ENCODE measurements around the gene KMT2C. TPM values are rescaled to one million over a fixed set of nuclear protein-coding genes. Genes with fewer than 3 reads are reported as not detected.

KMT2C gene
- total RNA-seq, 3 donors from 2014 or later, result 79.6 to 121 (median 102) TPM

DNA sequence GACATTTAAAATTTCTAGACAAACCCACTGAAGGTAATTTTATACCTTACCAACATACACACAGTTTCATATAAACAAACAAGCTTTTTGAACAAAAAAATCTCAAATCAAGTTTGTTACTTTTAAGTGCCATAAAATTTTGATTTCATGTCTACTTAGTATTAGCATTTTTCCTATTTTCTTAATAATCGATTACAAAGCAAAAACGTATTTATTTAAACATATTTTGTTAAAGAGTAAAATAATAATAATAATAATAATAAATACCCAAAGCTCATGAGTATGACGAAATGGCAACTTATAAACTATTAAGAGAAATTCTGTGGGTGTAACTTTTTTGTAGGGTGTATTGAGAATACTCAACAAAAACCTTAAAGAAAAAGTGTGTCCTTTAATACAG lies 232.7 kb downstream of the KMT2C start:
- ATAC-seq, result no peak
- Histone ChIP-seq H3K4me3 (no peak overlapping the region), H3K4me1 (ENCODE audit: low read depth) (no peaks in the 10 kb centered on the region), H3K36me3 (ENCODE audit: low read depth) (no peaks in the 10 kb centered on the region), H3K9me3 (no peaks in the 10 kb centered on the region)
- TF ChIP-seq, protein P1, sequence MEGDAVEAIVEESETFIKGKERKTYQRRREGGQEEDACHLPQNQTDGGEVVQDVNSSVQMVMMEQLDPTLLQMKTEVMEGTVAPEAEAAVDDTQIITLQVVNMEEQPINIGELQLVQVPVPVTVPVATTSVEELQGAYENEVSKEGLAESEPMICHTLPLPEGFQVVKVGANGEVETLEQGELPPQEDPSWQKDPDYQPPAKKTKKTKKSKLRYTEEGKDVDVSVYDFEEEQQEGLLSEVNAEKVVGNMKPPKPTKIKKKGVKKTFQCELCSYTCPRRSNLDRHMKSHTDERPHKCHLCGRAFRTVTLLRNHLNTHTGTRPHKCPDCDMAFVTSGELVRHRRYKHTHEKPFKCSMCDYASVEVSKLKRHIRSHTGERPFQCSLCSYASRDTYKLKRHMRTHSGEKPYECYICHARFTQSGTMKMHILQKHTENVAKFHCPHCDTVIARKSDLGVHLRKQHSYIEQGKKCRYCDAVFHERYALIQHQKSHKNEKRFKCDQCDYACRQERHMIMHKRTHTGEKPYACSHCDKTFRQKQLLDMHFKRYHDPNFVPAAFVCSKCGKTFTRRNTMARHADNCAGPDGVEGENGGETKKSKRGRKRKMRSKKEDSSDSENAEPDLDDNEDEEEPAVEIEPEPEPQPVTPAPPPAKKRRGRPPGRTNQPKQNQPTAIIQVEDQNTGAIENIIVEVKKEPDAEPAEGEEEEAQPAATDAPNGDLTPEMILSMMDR (IDR thresholded peaks at IDR 0.05), result no peak
- no peak for DNase-seq
- intact Hi-C loops (cut with DNase I, micrococcal nuclease), result no loop called here

DNA sequence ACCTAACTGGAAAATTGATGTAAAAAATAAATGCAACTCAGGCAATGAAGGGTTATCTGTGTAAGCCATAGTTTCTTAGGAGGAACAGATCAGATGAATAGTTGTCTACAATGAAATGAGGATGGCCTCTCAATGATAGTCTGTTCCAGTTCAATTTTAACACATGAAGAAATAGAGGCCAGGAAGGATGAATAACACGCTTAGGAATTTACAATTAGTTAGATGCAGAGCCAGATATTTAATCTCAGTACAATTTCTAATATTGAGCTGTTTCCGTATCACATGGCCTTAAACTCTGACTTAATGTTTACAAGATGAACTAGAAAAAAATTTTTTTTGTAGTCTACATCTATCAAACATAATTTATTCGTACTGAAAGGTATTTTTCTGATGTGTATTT lies 233.7 kb downstream of the KMT2C start:
- DNase-seq (no peak), ATAC-seq (no peak)
- intact Hi-C loops (cut with DNase I, micrococcal nuclease), result no loop called here
- Histone ChIP-seq H3K4me1 (ENCODE audit: low read depth) (no peaks in the 10 kb centered on the region), H3K36me3 (ENCODE audit: low read depth) (no peaks in the 10 kb centered on the region), H3K9me3 (no peaks in the 10 kb centered on the region), H3K4me3 (no peak overlapping the region)
- TF ChIP-seq, protein P1 (IDR thresholded peaks at IDR 0.05), result no peak

DNA sequence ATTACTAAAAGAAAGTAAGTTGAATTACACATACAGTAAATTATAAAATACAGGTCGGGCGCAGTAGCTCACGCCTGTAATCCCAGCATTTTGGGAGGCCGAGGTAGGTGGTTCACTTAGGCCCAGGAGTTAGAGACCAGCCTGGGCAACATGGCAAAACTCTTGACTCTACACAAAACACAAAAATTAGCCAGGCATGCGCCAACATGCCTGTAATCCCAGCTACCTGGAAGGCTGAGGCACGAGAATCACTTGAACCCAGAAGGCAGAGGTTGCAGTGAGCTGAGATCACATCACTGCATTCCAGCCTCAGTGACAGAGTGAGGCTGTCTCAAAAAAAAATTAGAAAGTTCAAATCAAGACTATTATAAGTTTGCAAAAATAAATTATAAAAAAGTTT lies 235.4 kb downstream of the KMT2C start:
- intact Hi-C loops (cut with DNase I, micrococcal nuclease), result no loop called here
- H3K4me1 ChIP-seq (ENCODE audit: low read depth), result no peaks in the 10 kb centered on the region
- H3K4me3 ChIP-seq, result no peak overlapping the region
- no peaks in the 10 kb centered on the region for H3K36me3 ChIP-seq (ENCODE audit: low read depth)
- DNase-seq (no peak), ATAC-seq (no peak)
- TF ChIP-seq, protein P1 (IDR thresholded peaks at IDR 0.05), result no peak
- H3K9me3 ChIP-seq, result no peaks in the 10 kb centered on the region

DNA sequence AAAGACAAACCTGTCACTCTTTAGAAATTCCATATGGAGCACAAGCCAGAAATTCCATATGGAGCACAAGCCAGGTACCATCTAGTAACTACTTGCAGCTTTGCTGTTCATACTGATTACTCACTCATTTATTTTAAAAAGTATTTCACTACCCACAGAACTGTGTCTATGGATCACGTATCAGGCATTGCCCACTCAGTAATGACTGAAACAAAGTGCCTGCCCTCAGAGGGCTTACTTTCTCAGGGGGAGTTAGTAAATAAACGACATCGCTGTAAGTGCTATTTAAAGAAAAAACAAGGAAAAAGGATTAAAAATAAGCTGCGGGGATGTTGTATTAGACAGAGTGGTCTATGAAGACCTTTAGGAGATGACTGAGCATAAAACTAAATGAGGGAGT lies 239.4 kb downstream of the KMT2C start:
- intact Hi-C loops (cut with DNase I, micrococcal nuclease), result no loop called here
- Histone ChIP-seq H3K9me3 (no peaks in the 10 kb centered on the region), H3K4me3 (no peak overlapping the region), H3K36me3 (ENCODE audit: low read depth) (no peaks in the 10 kb centered on the region), H3K4me1 (ENCODE audit: low read depth) (no peaks in the 10 kb centered on the region)
- ATAC-seq, result no peak
- no peak for DNase-seq
- TF ChIP-seq, protein P1 (IDR thresholded peaks at IDR 0.05), result no peak

DNA sequence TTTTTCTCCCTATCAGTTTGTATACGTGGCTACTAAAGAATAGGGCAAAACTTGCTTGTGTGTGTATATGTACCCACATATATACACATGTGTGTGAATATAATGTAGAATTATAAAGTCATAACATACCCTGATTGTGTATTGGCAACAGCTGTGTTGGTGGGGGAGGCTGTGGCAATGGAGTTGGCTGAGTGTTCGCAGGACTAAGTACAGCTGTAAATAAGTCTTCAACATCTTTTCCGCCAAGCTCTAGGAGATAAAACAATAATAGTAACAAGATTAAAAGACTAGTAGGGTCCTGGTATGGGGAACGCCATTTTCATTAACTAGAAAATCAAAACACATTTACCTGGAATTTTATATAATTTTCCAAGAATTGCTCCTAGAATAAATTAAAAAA lies 241.9 kb downstream of the KMT2C start:
- DNase-seq (no peak), ATAC-seq (no peak)
- H3K36me3 ChIP-seq (ENCODE audit: low read depth), result no peaks in the 10 kb centered on the region
- TF ChIP-seq, protein P1 (IDR thresholded peaks at IDR 0.05), result no peak
- no peaks in the 10 kb centered on the region for H3K9me3 ChIP-seq
- H3K4me3 ChIP-seq, result no peak overlapping the region
- H3K4me1 ChIP-seq (ENCODE audit: low read depth), result no peaks in the 10 kb centered on the region
- intact Hi-C loops (cut with DNase I, micrococcal nuclease), result no loop called here

DNA sequence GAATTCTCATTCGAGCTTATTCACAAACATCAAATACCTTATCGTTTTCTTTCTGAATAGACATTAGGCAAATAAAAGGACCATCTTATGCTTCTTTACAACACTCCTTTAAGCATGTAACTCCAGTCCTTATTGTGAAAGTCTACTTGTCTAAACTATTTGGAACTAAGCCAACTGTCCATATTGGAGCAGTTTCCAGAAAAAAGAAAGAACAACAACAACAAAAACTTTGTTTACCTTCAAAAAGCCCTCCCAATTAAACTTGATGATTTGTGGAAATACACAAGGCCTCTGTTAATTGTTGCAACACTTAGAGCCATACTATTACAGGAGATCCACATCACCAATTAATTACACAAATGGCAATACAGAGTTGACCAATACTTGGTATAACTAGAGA lies 246.7 kb downstream of the KMT2C start:
- no peak for DNase-seq
- no peaks in the 10 kb centered on the region for H3K36me3 ChIP-seq (ENCODE audit: low read depth)
- TF ChIP-seq, protein P1 (IDR thresholded peaks at IDR 0.05), result no peak
- H3K9me3 ChIP-seq, result no peaks in the 10 kb centered on the region
- no peaks in the 10 kb centered on the region for H3K4me1 ChIP-seq (ENCODE audit: low read depth)
- H3K4me3 ChIP-seq, result no peak overlapping the region
- no peak for ATAC-seq
- intact Hi-C loops (cut with DNase I, micrococcal nuclease), result no loop called here

Measured in mucosa of descending colon (tissue), 3 donors.